ENCODE results near the gene TCF21.

Gene TCF21

GRCh38 chr6:133889557-133890403 lies 867 bp downstream of the TCF21 start:
- no peak overlapping the region for H3K27ac ChIP-seq
- no peak for TF ChIP-seq CTCF (conservative IDR thresholded peaks at IDR 0.05)

GRCh38 chr6:133890711-133891148 lies 1.8 kb downstream of the TCF21 start:
- H3K27ac ChIP-seq: no peak overlapping the region
- no peak for TF ChIP-seq CTCF (conservative IDR thresholded peaks at IDR 0.05)

- H3K27ac ChIP-seq: no peak overlapping the region
- TF ChIP-seq CTCF (conservative IDR thresholded peaks at IDR 0.05): no peak
Measured at GRCh38 chr6:133891149-133891926, 2.4 kb downstream of the TCF21 start.

GRCh38 chr6:133891927-133892812 lies 3.3 kb downstream of the TCF21 start:
- TF ChIP-seq CTCF (conservative IDR thresholded peaks at IDR 0.05): no peak
- no peak overlapping the region for H3K27ac ChIP-seq

GRCh38 chr6:133892813-133893691 lies 4.1 kb downstream of the TCF21 start:
- no peak overlapping the region for H3K27ac ChIP-seq
- TF ChIP-seq CTCF (conservative IDR thresholded peaks at IDR 0.05): no peak

- no peak overlapping the region for H3K27ac ChIP-seq
- no peak for TF ChIP-seq CTCF (conservative IDR thresholded peaks at IDR 0.05)
Measured at GRCh38 chr6:133893946-133894345, 5.0 kb downstream of the TCF21 start.
